SK-N-SH (cell line): ENCODE results near the gene SERPINC1. TPM values are rescaled to one million over a fixed set of nuclear protein-coding genes. Genes with fewer than 3 reads are reported as not detected.

ENCODE experiments used
- CTCF ChIA-PET: fragments of 300-600, 350-600 bp; formaldehyde crosslinking; extraction: SDS; loops from one replicate; lab custom pipeline; 2021; lab: Yijun Ruan, JAX
- POLR2A ChIA-PET: fragments of 350-600 bp; sonication (Branson Sonifier 250); formaldehyde crosslinking; extraction: SDS; loops from one replicate; lab custom pipeline; 2020; ENCODE audit warnings: antibody characterized with exemption, inconsistent platforms; lab: Yijun Ruan, JAX
- DNase-seq: peaks from one replicate; pipeline ENCODE4 v3.0.0; 2012
- H2AFZ ChIP-seq: fragments of 200-600 bp; sonication (generic); 2 replicates; pipeline ENCODE4 v1.8.1; 2016; ENCODE audit warnings: antibody characterized with exemption, mild to moderate bottlenecking, low read depth
- H3F3A ChIP-seq: fragments of 200-600 bp; sonication (generic); replicated peaks from 2 replicates; pipeline ENCODE3; 2016; ENCODE audit warnings: antibody characterized with exemption, mild to moderate bottlenecking; ENCODE audit not compliant: insufficient read depth
- H3K27ac ChIP-seq, 2 experiments: fragments of 200-500 bp in 1 of 2; fragments of 200-600 bp in 1 of 2; sonication (Bioruptor generic) in 1 of 2; sonication (generic), shearing (Covaris generic) in 1 of 2; 2 replicates each; pipeline versions ENCODE4 v1.5.1 to v1.6.1; 2014 to 2016; ENCODE audit warnings: low read depth in 2 of 2, inconsistent platforms in 1 of 2, low read length in 1 of 2, mild to moderate bottlenecking in 1 of 2, mixed read lengths in 1 of 2
- H3K27me3 ChIP-seq: fragments of 200-600 bp; sonication (generic), shearing (Covaris generic); 2 replicates; pipeline ENCODE4 v1.6.1; 2016; ENCODE audit warnings: mixed run types; ENCODE audit not compliant: insufficient read depth
- H3K36me3 ChIP-seq, 2 experiments: fragments of 200-500 bp in 1 of 2; fragments of 200-600 bp in 1 of 2; sonication (Bioruptor generic) in 1 of 2; sonication (generic) in 1 of 2; replicated peaks in 1 of 2; 2 replicates each; pipeline versions ENCODE3 to v1.5.1; 2014 to 2016; ENCODE audit warnings: low read length in 1 of 2, mild to moderate bottlenecking in 1 of 2; ENCODE audit not compliant: insufficient read depth in 2 of 2, control insufficient read depth in 1 of 2
- H3K4me1 ChIP-seq, 2 experiments: fragments of 200-500 bp in 1 of 2; fragments of 200-600 bp in 1 of 2; sonication (Bioruptor generic) in 1 of 2; sonication (generic), shearing (Covaris generic) in 1 of 2; 2 replicates each; pipeline versions ENCODE4 v1.5.1 to v1.6.1; 2014 to 2016; ENCODE audit warnings: low read depth in 1 of 2, low read length in 1 of 2, mixed run types in 1 of 2; ENCODE audit not compliant: insufficient read depth in 2 of 2, control insufficient read depth in 1 of 2
- H3K4me2 ChIP-seq: fragments of 200-600 bp; sonication (generic), shearing (Covaris generic); 2 replicates; pipeline ENCODE4 v1.6.1; 2017; ENCODE audit warnings: mixed run types
- H3K4me3 ChIP-seq, 2 experiments: fragments of 200-500 bp in 1 of 2; fragments of 200-600 bp in 1 of 2; sonication (Bioruptor generic) in 1 of 2; sonication (generic), shearing (Covaris generic) in 1 of 2; 2 replicates each; pipeline versions ENCODE4 v1.5.1 to v1.8.1; 2014 to 2016; ENCODE audit warnings: low read depth in 2 of 2, inconsistent platforms in 1 of 2, low read length in 1 of 2, mild to moderate bottlenecking in 1 of 2, mixed read lengths in 1 of 2, moderate library complexity in 1 of 2
- H3K79me2 ChIP-seq: fragments of 200-600 bp; sonication (generic); 2 replicates; pipeline ENCODE4 v1.8.1; 2017; ENCODE audit warnings: mild to moderate bottlenecking; ENCODE audit not compliant: insufficient read depth
- H3K9ac ChIP-seq: fragments of 200-600 bp; sonication (generic); 2 replicates; pipeline ENCODE4 v1.6.1; 2017; ENCODE audit warnings: mixed run types
- H3K9me2 ChIP-seq: fragments of 200-600 bp; sonication (generic); 2 replicates; pipeline ENCODE4 v1.6.1; 2017; ENCODE audit warnings: mixed run types
- H3K9me3 ChIP-seq: fragments of 200-600 bp; sonication (generic); 2 replicates; pipeline ENCODE4 v1.6.1; 2017; ENCODE audit warnings: mixed run types, mild to moderate bottlenecking, moderate library complexity
- H4K20me1 ChIP-seq: fragments of 200-600 bp; sonication (generic); 2 replicates; pipeline ENCODE4 v1.6.1; 2017; ENCODE audit warnings: mild to moderate bottlenecking, mixed run types; ENCODE audit not compliant: insufficient read depth
- CHD2 ChIP-seq: fragments of 150-350 bp; IDR thresholded peaks from 2 replicates; pipeline ENCODE4 v1.6.1; 2018; ENCODE audit warnings: low read length; ENCODE audit not compliant: partially characterized antibody
- EP300 ChIP-seq, 2 experiments: IDR thresholded peaks; 2 replicates each; pipeline versions ENCODE4 v1.4.0 to v1.6.1; 2012; ENCODE audit warnings: borderline replicate concordance in 1 of 2, low read depth in 1 of 2, low read length in 1 of 2
- FOSL2 ChIP-seq: IDR thresholded peaks from 2 replicates; pipeline ENCODE4 v1.4.0; 2012; ENCODE audit warnings: low read depth, mild to moderate bottlenecking, moderate library complexity, borderline replicate concordance
- FOXM1 ChIP-seq: IDR thresholded peaks from 2 replicates; pipeline ENCODE4 v1.4.0; 2012; ENCODE audit warnings: low read depth, mild to moderate bottlenecking
- JUND ChIP-seq: IDR thresholded peaks from 2 replicates; pipeline ENCODE4 v1.4.0; 2012
- MEF2A ChIP-seq: IDR thresholded peaks from 2 replicates; pipeline ENCODE4 v1.4.0; 2012; ENCODE audit warnings: low read depth, borderline replicate concordance
- NFIC ChIP-seq: IDR thresholded peaks from 2 replicates; pipeline ENCODE4 v1.4.0; 2012; ENCODE audit warnings: borderline replicate concordance
- NRF1 ChIP-seq: IDR thresholded peaks from 2 replicates; pipeline ENCODE4 v1.6.1; 2012; ENCODE audit warnings: low read depth, mild to moderate bottlenecking, low read length
- POLR2AphosphoS5 ChIP-seq: IDR thresholded peaks from 2 replicates; pipeline ENCODE4 v1.6.1; 2012; ENCODE audit warnings: low read depth, low read length
- RAD21 ChIP-seq: IDR thresholded peaks from 2 replicates; pipeline ENCODE4 v1.6.1; 2012; ENCODE audit warnings: mild to moderate bottlenecking, low read length
- RCOR1 ChIP-seq: fragments of 150-350 bp; IDR thresholded peaks from 2 replicates; pipeline ENCODE4 v1.6.1; 2017; ENCODE audit warnings: antibody characterized with exemption, low read length
- RXRA ChIP-seq: IDR thresholded peaks from 2 replicates; pipeline ENCODE4 v1.4.0; 2012; ENCODE audit warnings: low read depth, mild to moderate bottlenecking, borderline replicate concordance
- SMC3 ChIP-seq: IDR thresholded peaks from 2 replicates; pipeline ENCODE4 v1.6.1; 2012; ENCODE audit warnings: low read depth, low read length, improper control_type of control experiment
- YY1 ChIP-seq: IDR thresholded peaks from 2 replicates; pipeline ENCODE4 v1.4.0; 2012; ENCODE audit warnings: low read depth, mild to moderate bottlenecking
- WGBS: methylation state at CpG from one replicate; pipeline ENCODE4 v1.1.6; 2017; ENCODE audit warnings: low lambda C conversion rate; 5-methylcytosine and 5-hydroxymethylcytosine counted together
- polyA plus RNA-seq, 3 experiments: library from polyadenylated mRNA; depleted of rRNA; stranded (reverse); fragments of >200 nt; gene quantifications; 2 replicates each; pipeline ENCODE4 v1.2.3, GENCODE V29; 2012
- TF ChIP-seq, protein P1 (sequence below): fragments of 150-350 bp; IDR thresholded peaks from 2 replicates; pipeline ENCODE4 v1.6.1; 2017; ENCODE audit warnings: antibody characterized with exemption, low read length, low read depth, borderline replicate concordance
- TF ChIP-seq, protein P2 (sequence below): fragments of 200-600 bp; sonication (generic); IDR thresholded peaks from 2 replicates; pipeline ENCODE4 v1.6.1; 2017; ENCODE audit warnings: antibody characterized with exemption, mild to moderate bottlenecking, moderate library complexity
- TF ChIP-seq, protein P3 (sequence below): IDR thresholded peaks from 2 replicates; pipeline ENCODE4 v1.4.0; 2012; ENCODE audit warnings: low read depth
- TF ChIP-seq, protein P4 (sequence below): IDR thresholded peaks from 2 replicates; pipeline ENCODE4 v1.4.0; 2012; ENCODE audit warnings: low read depth, borderline replicate concordance
- TF ChIP-seq, protein P5 (sequence below): IDR thresholded peaks from 2 replicates; pipeline ENCODE4 v1.4.0; 2012; ENCODE audit warnings: low read depth, borderline replicate concordance

SERPINC1 gene
- polyA plus RNA-seq, 1 of the 3 experiments (the other 2 are of a cell fraction) = 0.08 TPM

DNA sequence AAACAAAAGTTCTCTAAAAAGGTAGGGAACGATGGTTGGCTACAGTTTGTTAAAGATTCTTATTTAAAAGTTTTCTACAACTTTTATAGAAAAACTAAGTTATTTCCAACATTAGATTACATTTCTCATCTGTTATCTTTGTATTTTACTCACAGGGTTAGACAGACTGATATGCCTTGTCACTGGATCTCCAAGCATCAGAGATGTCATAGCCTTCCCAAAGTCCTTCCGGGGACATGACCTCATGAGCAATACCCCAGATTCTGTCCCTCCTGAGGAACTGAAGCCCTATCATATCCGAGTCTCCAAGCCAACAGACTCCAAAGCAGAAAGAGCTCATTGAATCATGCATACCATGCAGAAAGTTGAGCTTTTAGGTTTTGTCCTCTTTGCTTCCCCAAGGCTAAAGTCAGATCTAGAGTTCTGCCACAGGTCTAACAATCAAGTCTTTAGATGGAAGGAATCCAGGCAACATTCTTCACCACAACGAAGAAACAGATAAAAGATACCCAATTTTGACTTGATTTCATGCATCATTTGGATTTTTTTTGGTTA lies 59.7 kb downstream of the SERPINC1 start:
- H3K79me2 ChIP-seq = no peaks in the 10 kb centered on the region
- H3K9me2 ChIP-seq = no peaks in the 10 kb centered on the region
- peaks cover 28 to 49% of the 10 kb centered on the region in 2 experiments for H3K36me3 ChIP-seq
- H3K27me3 ChIP-seq = no peaks in the 10 kb centered on the region
- peaks cover 4% of the 10 kb centered on the region in 2 experiments; a peak in 2 of 4 replicates for H3K4me1 ChIP-seq
- no peak overlapping the region for H3K4me2 ChIP-seq
- peaks cover under 1% of the 10 kb centered on the region; the same call in 1 of the 2 replicates for H4K20me1 ChIP-seq
- TF ChIP-seq, protein P1, sequence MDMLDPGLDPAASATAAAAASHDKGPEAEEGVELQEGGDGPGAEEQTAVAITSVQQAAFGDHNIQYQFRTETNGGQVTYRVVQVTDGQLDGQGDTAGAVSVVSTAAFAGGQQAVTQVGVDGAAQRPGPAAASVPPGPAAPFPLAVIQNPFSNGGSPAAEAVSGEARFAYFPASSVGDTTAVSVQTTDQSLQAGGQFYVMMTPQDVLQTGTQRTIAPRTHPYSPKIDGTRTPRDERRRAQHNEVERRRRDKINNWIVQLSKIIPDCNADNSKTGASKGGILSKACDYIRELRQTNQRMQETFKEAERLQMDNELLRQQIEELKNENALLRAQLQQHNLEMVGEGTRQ = no peak
- TF ChIP-seq MEF2A = no peak
- TF ChIP-seq, protein P2, sequence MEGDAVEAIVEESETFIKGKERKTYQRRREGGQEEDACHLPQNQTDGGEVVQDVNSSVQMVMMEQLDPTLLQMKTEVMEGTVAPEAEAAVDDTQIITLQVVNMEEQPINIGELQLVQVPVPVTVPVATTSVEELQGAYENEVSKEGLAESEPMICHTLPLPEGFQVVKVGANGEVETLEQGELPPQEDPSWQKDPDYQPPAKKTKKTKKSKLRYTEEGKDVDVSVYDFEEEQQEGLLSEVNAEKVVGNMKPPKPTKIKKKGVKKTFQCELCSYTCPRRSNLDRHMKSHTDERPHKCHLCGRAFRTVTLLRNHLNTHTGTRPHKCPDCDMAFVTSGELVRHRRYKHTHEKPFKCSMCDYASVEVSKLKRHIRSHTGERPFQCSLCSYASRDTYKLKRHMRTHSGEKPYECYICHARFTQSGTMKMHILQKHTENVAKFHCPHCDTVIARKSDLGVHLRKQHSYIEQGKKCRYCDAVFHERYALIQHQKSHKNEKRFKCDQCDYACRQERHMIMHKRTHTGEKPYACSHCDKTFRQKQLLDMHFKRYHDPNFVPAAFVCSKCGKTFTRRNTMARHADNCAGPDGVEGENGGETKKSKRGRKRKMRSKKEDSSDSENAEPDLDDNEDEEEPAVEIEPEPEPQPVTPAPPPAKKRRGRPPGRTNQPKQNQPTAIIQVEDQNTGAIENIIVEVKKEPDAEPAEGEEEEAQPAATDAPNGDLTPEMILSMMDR = no peak
- TF ChIP-seq CHD2 = no peak
- no peak for TF ChIP-seq NRF1
- no peak for TF ChIP-seq JUND
- TF ChIP-seq SMC3 = no peak
- TF ChIP-seq RAD21 = no peak
- no peak for TF ChIP-seq NFIC
- no peak for TF ChIP-seq POLR2AphosphoS5
- no peak for TF ChIP-seq EP300 (IDR thresholded peaks at IDR 0.05; ENCODE audit: borderline replicate concordance in 1 of 2, low read depth in 1 of 2, low read length in 1 of 2)
- TF ChIP-seq, protein P3, sequence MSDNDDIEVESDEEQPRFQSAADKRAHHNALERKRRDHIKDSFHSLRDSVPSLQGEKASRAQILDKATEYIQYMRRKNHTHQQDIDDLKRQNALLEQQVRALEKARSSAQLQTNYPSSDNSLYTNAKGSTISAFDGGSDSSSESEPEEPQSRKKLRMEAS = no peak
- no peak for TF ChIP-seq RCOR1
- TF ChIP-seq, protein P4, sequence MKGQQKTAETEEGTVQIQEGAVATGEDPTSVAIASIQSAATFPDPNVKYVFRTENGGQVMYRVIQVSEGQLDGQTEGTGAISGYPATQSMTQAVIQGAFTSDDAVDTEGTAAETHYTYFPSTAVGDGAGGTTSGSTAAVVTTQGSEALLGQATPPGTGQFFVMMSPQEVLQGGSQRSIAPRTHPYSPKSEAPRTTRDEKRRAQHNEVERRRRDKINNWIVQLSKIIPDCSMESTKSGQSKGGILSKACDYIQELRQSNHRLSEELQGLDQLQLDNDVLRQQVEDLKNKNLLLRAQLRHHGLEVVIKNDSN = no peak
- TF ChIP-seq RXRA = no peak
- no peak for TF ChIP-seq FOSL2
- no peak for TF ChIP-seq YY1
- TF ChIP-seq FOXM1 = no peak
- TF ChIP-seq, protein P5, sequence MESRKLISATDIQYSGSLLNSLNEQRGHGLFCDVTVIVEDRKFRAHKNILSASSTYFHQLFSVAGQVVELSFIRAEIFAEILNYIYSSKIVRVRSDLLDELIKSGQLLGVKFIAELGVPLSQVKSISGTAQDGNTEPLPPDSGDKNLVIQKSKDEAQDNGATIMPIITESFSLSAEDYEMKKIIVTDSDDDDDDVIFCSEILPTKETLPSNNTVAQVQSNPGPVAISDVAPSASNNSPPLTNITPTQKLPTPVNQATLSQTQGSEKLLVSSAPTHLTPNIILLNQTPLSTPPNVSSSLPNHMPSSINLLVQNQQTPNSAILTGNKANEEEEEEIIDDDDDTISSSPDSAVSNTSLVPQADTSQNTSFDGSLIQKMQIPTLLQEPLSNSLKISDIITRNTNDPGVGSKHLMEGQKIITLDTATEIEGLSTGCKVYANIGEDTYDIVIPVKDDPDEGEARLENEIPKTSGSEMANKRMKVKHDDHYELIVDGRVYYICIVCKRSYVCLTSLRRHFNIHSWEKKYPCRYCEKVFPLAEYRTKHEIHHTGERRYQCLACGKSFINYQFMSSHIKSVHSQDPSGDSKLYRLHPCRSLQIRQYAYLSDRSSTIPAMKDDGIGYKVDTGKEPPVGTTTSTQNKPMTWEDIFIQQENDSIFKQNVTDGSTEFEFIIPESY = no peak
- H3K4me3 ChIP-seq = no peak overlapping the region
- ChIA-PET POLR2A (interaction anchor here (0.6 to 0.9 kb wide), 2 partner anchors 11 to 14 kb away, joined by 3 read pairs; partner anchors contain the start of genes GAS5 and ZBTB37), CTCF (no interaction called here)
- H2AFZ ChIP-seq = no peak overlapping the region
- peak overlapping the region; percentile 2 to 50; a peak in 2 of 4 replicates for H3K27ac ChIP-seq
- H3F3A ChIP-seq = peaks cover 48% of the 10 kb centered on the region
- no peak overlapping the region for H3K9ac ChIP-seq
- 95% methylated on average over 4 of the region's 4 CpGs for WGBS
- no peak for DNase-seq
- no peaks in the 10 kb centered on the region for H3K9me3 ChIP-seq
